NOMO-1 (cell line): ENCODE data around the gene RFX3.
"Not testable (repeated sequence)": the region's sequence is repeated elsewhere in the genome, so short reads cannot be mapped to it uniquely, and the experiment has no call there.

Experiments used
- DNase-seq, 2 experiments: peaks; one replicate each; lab custom pipeline; 2025; ENCODE audit not compliant: unreplicated experiment in 2 of 2; lab: John Stamatoyannopoulos, UW

The RFX3 gene

GRCh38 chr9:3361689-3362392 lies 164.0 kb downstream of the RFX3 start:
- no peak for DNase-seq

- DNase-seq, result peak; percentile 10 to 37
These were observed 164.7 kb downstream of the RFX3 start for GRCh38 chr9:3361116-3361515.

GRCh38 chr9:3360245-3360644 lies 165.6 kb downstream of the RFX3 start:
- no peak for DNase-seq

GRCh38 chr9:3359778-3360177 lies 166.0 kb downstream of the RFX3 start:
- no peak for DNase-seq

DNA sequence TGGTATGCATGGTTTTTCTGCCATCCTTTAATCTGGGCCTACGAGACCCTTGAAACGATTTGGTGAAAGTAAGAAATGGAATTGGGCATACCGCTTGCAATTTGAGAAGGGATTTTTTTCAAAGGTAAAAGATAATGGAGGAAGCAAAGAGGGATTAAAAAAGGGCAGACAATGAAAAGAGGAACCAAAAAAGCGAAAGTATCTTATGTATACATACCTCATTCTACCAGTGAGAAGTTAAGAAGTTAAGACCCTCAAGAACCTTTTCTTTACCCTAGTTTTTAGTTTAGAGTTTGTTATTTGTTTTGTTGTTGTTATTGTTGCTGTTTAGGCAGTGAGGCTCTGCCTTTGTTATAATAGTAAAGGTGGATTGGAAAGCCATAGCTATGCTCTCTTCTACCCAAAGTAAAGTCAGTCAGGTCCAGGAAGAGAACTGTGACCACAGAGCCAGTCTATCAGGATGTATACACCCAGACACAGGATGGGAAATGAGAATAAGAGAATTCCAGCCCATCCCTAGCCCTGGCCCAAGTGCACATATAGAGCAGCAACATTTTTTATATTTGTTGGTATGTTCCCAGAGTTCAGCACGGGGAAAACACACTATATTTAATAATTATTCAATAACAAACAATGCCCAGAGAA lies 166.6 kb downstream of the RFX3 start:
- DNase-seq, result no peak

- no peak for DNase-seq
These were observed 177.6 kb downstream of the RFX3 start for GRCh38 chr9:3348169-3348568.

DNA sequence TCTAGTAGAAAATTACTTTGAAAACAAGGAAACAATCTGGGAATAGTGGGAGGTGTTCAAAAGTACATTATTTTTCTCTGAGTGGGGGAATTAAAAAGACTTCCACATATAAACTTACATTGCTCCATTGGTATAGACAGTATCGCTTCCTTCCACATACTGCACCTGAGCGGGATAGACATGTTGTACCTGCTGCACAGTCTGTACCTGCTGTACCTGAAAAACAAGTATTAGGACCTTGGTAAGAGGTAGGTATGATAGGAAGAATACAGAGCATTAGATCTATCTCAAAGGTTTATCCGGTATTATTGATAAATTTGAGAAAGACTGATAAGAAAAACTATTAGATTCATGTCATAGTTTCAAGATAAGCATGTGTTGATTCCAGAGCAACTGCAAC lies 179.3 kb downstream of the RFX3 start:
- DNase-seq, result no peak

GRCh38 chr9:3343671-3344070 lies 182.1 kb downstream of the RFX3 start:
- no peak for DNase-seq

GRCh38 chr9:3342159-3342777 lies 183.5 kb downstream of the RFX3 start:
- peak in 1 of 2 experiments; percentile 5 for DNase-seq

GRCh38 chr9:3337515-3338225 lies 188.1 kb downstream of the RFX3 start:
- DNase-seq, result no peak

GRCh38 chr9:3336951-3337350 lies 188.8 kb downstream of the RFX3 start:
- no peak for DNase-seq

DNA sequence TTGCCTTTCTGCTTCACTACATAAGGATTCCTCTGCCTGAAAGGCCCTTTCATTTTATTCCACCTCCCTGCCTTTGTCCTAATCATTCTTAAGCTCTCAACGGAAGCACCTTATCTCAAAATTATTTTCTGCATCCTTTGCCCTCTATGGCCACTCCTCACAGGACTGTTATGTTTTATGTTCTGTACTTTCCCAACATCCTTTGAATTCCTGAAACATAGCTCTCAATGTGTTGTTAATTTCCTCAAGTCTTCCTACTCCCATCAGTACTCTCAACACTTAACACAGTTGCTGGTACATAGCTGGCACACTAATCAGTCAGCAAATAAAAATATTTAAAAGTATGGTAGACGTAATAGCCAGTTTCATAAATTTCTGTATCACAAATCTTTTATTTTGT lies 193.0 kb downstream of the RFX3 start:
- no peak for DNase-seq

- peak in 1 of 2 experiments; percentile 0 for DNase-seq
These were observed 194.0 kb downstream of the RFX3 start for GRCh38 chr9:3331801-3332200.

DNA sequence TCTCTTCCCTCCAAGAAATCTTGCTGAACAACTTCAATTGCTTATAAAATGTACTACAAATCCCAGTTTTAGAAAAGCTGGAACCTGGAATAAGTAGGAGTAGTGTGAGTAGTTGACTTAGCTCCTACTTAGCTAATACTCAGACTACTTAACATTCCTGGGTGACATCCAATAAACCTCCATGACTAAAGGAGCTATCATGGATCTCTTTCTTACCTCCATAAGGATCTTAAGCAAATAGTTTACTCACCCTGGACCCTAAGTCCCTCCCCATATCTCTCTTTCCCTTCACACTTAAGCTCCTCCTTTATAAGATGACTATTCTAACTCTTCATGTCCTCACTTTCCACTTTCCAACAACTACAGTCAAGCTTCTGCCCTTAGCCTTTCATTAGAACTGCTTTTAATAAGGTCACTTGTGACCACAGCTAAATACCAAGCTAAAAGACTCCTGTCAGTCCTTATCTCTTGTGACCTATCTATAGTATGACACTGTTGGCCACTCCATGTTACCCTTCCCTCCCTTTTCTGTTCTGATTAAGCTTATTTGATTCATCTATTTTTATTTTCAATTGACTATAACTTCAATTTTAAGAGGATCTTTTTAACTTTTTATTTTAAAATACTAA lies 194.9 kb downstream of the RFX3 start:
- no peak for DNase-seq

DNA sequence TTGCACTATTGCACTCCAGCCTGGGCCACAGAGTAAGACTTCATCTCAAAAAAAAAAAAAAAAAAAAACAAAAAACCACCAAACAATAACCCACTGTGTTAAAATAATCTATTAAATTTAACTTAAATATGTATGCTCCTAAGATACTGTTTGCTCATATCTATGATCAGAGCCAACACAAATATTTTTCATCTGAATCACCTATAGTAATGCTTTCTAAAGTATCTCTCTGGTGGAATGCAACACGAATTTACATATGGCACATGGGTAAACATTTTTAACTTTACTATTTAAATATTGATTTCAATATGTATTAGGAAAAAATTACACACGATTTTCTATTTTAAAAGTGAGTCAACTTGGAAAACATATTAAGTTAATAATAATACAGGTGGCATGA lies 196.4 kb downstream of the RFX3 start:
- no peak for DNase-seq

- DNase-seq, result no peak
These were observed 202.1 kb downstream of the RFX3 start for GRCh38 chr9:3323714-3324113.

- DNase-seq, result no peak
These were observed 204.6 kb downstream of the RFX3 start for GRCh38 chr9:3321186-3321585.

- DNase-seq, result not testable (repeated sequence)
These were observed 213.2 kb downstream of the RFX3 start for GRCh38 chr9:3312595-3312994.

DNA sequence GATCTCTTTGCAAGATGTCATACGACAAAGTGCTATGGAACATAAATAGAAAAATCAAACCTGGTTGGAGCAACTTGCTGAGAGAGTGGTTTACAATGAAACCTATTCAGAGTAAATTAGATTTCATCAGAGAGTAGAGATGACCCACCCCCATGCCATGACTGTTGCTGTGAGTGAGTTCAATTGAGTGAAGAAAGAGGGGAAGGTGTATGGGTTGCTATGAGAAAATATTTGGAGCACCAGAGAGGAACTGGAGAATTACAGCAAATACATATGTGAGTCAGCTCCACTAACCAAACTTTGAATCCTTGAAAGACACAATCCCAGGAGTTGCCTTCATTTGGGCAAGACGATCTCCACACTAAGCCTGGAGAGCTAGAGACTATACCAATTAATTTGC lies 217.2 kb downstream of the RFX3 start:
- DNase-seq, result peak in 1 of 2 experiments; percentile 1

DNA sequence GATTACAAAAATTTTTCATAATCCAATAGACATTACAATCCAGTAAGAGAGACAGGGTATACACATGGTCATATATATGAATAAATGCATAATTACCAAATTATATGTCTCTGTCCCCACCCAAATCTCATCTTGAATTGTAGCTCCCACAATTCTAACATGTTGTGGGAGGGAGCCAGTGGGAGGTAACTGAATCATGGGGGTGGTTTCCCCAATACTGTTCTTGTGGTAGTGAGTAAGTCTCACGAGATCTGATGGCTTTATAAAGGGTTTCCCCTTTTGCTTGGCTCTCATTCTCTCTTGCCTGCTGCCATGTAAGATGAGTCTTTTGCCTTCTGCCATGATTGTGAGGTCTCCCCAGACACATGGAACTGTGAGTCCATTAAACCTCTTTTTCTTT lies 221.4 kb downstream of the RFX3 start:
- not testable (repeated sequence) for DNase-seq

DNA sequence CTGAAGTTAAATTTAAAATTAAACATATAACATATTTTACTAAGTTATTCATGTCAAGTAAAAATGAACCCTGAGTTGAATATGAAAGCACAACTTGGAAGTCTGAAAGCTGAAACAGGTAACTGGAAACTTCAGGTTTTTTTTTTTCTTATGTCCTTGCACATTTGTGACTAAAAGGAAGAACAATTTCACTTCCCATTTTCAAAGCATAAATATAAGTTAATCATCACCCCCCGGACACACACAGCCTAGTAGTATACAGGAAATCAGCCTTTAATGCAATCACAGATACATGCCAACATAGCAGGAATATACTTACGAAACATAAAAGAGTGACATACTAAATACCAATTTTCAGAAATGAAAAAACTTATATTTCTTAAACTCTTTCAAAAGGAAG lies 225.9 kb downstream of the RFX3 start:
- DNase-seq, result peak; percentile 51 to 68
